HG02588 (cell line): ENCODE data around the gene ZSWIM2.
"Not testable (repeated sequence)": the region's sequence is repeated elsewhere in the genome, so short reads cannot be mapped to it uniquely, and the experiment has no call there.

Experiments used
- ATAC-seq: cut with Tn5 transposase; IDR thresholded peaks from one replicate; pipeline ENCODE4 v1.9.1; 2021; ENCODE audit warnings: mild to moderate bottlenecking, moderate library complexity; ENCODE audit not compliant: unreplicated experiment

Gene ZSWIM2

GRCh38 chr2:186848873-186849578 lies at the start of gene ZSWIM2:
Gene ZSWIM2, minus strand, starts transcription at chr2:186849170. Its CDS starts 40 bp downstream, at chr2:186849130.
- peak; percentile 81 for ATAC-seq

- ATAC-seq, result not testable (repeated sequence)
Measured at GRCh38 chr2:186896220-186896619, 47.2 kb upstream of the ZSWIM2 start.

- ATAC-seq, result no peak
Measured at GRCh38 chr2:186895451-186895850, 46.5 kb upstream of the ZSWIM2 start.

GRCh38 chr2:186894478-186894877 lies 45.5 kb upstream of the ZSWIM2 start:
- no peak for ATAC-seq

DNA sequence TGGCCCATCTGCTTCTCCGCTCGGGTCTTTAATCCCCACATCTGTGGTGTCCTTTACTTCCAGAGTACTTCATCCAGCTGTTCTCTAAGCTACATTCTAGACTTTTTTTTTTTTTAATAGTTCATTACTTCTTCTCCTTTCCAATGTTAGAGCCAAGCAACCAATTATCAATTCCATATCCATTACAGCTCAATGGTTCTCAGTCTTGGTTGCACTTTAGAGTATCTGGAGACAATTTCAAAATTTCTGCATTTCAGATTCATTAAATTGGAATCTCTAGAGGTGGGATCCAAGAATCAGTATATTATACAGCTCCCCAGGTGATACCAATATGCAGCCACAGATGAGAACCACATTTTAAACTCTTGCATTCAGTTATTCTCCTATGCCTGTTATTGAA lies 43.9 kb upstream of the ZSWIM2 start:
- no peak for ATAC-seq

DNA sequence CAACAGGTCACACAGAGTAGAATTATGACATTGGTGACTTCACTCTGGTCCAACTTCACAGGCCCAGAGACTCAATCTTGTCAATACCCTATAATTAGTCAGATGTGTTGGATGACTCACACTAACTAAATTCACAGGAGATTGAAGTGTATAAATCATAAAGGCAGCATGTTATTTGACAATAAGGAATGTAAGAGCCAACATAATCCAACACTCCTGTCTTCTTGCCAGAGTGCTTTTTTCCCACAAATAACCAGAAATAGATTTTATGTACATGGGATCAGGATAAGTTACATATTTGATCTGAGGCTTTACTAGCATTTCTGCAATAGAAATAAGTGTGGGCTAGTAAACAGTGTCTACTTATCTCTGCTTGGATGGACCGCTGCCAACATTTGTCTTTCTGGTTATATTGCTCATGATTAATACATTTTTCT lies 42.2 kb upstream of the ZSWIM2 start:
- ATAC-seq, result no peak

DNA sequence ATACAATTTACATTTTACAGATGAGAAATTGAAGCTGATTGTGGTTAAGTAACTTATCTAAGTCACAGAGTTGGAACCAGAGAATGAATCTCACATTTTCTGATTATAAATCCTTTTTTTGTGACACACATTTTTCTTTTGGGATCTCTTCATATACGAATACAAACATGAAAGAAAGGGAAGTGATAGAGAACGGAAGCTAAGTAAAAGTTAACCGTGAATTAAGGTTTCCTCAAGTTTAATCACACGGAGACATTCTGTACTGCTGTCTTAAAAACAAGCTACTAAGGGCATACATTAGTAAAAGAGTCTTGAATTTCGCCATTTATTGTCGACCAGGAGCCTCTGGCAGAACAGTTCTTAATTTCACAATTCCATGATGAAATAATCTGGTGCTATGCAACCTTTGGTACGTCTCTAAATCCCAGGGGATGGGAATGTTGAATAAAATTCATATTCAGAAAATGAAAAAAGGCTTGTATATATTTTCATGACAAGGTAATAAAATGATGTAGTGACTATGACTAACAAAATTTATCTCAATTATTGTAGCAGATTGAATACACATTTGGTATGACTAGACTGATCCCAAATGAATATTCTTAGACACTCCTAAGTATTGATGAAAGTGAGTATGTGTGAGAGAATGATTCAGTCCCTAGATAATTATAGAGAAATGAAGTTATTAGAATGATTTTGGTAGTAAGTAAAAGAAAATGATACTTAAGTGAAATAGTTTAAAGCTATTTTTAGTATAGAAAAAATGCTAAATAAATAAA lies 40.3 kb upstream of the ZSWIM2 start:
- no peak for ATAC-seq

DNA sequence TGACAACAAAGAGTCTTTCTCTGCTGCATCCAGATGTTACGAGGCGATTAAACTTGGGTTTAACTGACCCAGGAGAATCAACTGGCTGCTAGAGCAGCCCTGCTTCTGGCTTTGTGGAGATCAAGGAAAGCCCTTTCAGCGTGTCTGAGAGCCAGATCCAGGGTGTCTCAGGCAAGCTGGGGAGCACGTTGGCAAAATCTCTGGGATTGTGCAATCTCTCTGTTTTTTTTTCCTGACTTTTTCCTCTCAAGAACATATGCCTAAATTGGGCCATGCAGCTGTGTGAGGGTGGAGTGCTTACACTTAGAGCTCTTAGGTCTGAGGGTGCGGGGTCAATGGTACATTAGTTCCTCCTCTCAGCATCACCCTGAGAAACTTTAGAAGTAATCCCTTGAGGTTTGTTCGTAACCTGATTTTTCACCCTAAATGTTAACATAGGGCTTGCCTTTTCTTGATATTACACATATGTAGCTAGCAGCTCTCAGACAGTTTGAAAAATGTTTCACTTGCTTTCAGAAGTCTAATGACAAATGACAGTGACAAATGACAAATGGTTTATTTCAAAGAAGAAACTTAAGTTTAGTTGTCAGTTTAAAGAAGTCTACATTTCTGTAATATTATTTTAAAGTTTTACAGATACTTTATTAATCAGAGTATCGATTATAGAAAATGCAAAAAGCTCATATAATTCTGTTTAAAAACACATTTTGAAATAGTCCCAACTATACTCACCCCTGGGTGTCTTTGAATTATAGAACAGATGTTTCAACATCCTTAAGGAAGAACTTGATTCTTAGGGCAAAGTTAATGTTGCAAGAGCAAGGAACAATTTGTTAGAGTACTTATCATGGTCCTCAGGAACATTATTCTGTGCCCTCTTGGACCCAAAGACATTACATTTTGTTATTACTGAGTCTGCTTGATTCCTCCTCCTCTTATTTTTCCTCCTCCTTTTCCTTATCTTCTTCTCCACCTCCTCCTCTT lies 38.4 kb upstream of the ZSWIM2 start:
- no peak for ATAC-seq

DNA sequence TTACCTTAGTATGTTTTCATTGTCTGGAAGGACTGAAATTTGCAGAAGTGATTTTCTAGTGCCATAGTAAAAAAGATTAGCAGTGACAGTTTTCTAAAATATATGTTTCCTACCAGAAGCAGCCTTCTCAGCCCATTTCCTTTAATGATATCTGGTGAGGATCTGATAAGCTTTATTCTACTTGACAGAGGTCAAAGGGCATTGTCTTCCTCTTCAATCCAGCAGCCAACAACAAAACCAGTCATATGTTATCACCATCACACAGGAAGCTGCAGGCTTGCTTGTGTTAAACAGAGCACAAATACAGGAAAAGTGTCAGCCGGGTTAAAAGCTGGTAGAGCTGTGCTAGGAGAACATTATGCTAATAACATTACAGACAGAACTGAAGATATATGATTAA lies 35.6 kb upstream of the ZSWIM2 start:
- no peak for ATAC-seq

DNA sequence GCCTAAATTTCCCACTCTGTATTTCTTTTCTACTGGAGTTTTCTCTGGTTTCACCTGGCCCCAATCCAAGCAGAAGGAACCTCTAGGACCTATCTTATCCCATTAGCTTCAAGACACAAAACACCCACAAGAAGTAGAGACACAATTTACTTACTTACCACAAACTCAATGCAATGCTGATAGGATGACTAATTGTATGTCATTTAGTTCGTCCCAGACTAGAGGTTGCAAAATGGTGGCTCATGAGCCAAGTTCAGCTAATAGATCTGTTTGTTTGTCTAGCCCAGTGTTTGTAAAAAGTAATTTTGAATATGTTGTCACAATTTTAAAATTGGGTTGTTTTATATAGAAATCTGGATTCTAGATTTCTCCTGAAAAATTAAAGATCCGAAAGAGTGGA lies 34.7 kb upstream of the ZSWIM2 start:
- ATAC-seq, result no peak

DNA sequence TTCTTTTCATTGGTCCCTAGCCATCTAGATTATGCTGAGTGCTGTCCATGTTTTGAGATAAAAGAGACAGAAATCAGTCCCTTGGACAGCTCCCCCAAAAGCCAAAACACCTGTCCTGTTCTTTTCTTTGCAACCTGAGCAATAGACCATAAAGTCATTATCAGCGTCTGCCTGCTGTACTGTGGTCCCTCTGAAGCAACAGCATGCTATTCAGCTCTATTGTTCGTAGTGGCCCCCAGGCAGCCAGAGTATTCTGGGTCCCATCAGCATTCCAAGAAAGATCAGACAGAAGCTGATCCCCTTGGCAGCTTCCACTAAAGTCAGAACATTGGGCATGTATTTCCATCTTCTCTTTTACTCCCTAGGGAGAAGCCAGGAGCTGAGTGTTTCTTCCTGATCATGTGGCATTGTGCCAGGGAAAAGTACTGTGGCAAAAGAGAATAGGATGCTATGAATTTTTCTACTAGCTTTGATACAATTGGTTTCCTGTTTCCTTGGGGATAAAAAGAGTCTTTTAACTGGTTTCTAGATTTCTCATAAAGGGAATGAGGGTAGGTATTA lies 33.6 kb upstream of the ZSWIM2 start:
- ATAC-seq, result no peak

DNA sequence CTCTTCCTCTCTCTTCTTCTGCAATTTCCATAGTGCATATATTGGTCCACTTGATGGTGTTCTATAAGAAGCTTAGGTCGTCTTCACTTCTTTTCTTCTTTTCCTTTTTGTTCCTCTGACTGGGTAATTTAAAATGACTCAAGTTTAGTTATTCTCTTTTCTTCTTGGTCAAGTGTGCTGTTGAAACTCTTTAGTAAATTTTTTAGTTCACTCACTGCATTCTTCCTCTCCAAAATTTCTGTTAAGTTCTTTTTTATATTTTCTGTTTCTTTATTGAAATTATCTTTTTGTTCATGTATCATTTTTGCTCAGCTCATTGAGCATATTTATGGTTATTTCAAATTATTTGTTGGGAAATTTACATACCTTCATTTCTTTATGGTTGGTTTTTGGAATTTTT lies 32.7 kb upstream of the ZSWIM2 start:
- no peak for ATAC-seq

- ATAC-seq, result no peak
Measured at GRCh38 chr2:186879312-186879711, 30.3 kb upstream of the ZSWIM2 start.

DNA sequence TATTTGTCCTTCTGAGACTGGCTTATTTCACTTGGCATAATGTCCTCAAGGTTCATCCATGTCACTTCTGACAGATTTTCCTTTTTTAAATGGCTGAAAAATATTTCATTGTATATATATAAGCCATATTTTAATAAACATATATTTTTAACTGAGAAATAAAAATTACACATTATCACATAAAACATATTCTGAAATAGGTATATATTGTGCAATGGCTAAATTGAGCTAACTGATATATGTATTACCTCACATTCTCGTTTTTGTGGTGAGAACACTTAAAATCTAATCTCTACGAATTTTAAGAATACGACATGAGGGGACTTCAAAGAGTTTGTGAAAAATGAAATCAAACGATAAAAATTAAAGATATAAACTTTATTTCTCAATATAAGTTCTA lies 25.7 kb upstream of the ZSWIM2 start:
- ATAC-seq, result no peak

GRCh38 chr2:186871881-186872280 lies 22.9 kb upstream of the ZSWIM2 start:
- ATAC-seq, result no peak

- ATAC-seq, result no peak
Measured at GRCh38 chr2:186868344-186868743, 19.4 kb upstream of the ZSWIM2 start.

DNA sequence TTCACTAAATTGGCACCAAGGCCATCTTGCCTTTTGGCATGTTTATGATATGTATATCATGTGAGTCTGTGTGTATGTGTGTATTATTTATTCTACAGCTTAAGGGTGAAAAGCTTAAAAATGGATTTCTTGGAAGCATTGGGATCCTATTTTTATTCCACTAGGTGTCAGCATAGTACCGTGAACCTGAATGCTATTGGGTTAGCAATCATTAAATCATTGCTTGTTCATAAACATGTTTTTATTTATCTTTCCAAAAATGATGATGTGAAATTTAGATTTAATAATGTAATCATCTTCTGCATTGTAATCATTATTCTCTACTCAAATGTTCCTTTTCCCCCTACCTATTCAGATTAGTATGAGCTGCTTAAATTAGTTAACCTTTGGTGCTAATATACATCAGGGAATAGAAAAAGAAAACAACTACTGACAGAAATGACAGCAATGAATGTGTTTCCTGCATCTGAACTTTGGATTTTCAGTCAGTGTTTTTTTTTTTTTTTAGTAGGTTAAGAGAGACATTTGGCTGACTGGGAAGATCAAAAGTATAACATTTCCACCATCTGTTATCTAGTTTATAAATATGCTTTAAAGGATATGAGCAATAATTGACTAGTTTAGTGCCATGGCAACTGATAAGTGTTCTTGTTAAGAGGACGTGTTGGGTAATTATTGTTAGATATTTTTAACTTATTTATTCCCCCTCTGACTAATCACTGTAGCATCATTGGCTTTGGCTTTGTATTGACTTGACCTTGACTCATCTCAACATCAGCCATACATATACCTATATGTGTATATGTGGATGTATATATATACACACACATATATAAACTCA lies 14.1 kb upstream of the ZSWIM2 start:
- peak; percentile 45 for ATAC-seq

GRCh38 chr2:186855216-186855615 lies 6.2 kb upstream of the ZSWIM2 start:
- ATAC-seq, result no peak

- ATAC-seq, result no peak
Measured at GRCh38 chr2:186853951-186854350, 5.0 kb upstream of the ZSWIM2 start.

GRCh38 chr2:186852508-186852907 lies 3.5 kb upstream of the ZSWIM2 start:
- no peak for ATAC-seq
